ENCODE results near the gene SYT1.
"Not testable (repeated sequence)": the region's sequence is repeated elsewhere in the genome, so short reads cannot be mapped to it uniquely, and the experiment has no call there.

Gene SYT1

DNA sequence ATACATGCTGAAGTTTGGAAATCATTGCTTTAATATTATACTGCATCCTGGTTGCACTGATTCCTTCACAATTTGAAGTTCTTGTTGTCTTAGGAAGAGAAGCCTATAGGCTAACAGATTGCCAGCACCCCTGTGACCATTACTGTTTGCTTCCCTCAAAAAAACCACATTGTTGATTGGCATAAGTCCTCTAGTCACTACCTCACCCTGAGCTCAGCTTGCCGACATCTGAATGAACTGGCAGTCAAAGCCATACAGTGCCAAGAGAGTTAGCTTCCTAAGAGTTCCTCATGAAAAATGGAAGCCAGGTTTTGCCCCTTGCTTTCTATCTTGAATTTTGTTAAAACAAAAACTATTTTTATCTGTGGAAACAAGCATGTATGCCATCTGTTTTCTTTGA, 276.1 kb downstream of the SYT1 start:
- no peak for DNase-seq (ENCODE audit: low read depth)

DNA sequence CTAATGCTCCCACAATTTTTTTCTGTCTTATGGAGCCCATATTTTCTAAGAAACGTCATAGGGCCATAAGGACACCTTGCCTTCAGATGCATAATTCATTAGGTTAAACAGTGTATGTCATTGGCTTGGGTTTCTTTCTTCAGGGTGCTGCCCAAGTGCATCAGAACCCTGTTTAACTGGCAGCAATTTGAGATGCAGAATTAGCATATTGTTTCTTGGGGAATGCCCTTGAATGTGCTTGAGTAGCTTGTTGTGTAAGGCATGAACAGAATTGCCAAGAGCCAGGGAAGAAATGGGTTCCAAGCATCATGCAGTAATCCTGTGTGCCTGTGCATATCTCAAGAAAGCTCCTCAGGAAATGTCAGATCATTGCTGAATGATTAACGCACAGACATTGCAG, 277.2 kb downstream of the SYT1 start:
- no peak for DNase-seq (ENCODE audit: low read depth)

GRCh38 chr12:79143803-79144202, 279.2 kb downstream of the SYT1 start:
- no peak for DNase-seq (ENCODE audit: low read depth)

GRCh38 chr12:79151956-79152355, 287.4 kb downstream of the SYT1 start:
- DNase-seq (ENCODE audit: low read depth) = no peak

GRCh38 chr12:79155683-79156082, 291.1 kb downstream of the SYT1 start:
- no peak for DNase-seq (ENCODE audit: low read depth)

- no peak for DNase-seq (ENCODE audit: low read depth)
Measured at GRCh38 chr12:79156846-79157463, 292.4 kb downstream of the SYT1 start.

DNA sequence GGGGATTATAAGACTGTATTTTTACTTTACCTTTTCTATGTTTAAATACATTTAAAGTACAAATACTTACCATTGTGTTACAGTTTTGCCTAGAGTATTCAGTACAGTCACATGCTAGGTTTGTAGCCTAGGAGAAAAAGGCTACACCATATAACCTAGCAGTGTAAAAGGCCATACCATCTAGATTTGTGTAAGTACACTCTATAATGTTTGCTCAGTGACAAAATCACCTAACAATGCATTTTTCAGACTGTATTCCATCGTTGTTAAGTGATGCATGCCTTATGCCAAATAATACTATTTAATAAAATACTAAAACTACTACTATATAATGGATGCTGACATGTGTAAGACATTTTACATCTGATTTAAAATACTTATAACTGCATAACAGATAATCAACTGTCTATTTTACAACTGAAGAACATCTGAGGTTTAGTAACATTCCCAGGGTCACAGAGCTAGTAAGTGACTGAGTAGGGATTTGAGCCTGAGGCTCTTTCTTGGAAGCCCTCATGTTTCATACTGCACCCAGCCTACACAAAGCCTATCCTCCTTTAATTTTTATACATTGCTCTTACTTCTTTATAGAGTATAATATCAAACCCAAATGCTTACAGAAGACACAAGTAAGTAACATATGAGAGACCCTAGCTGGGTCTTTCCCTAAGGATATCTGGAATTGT, 296.8 kb downstream of the SYT1 start:
- no peak for DNase-seq (ENCODE audit: low read depth)

- DNase-seq (ENCODE audit: low read depth) = no peak
Measured at GRCh38 chr12:79162147-79162772, 297.7 kb downstream of the SYT1 start.

DNA sequence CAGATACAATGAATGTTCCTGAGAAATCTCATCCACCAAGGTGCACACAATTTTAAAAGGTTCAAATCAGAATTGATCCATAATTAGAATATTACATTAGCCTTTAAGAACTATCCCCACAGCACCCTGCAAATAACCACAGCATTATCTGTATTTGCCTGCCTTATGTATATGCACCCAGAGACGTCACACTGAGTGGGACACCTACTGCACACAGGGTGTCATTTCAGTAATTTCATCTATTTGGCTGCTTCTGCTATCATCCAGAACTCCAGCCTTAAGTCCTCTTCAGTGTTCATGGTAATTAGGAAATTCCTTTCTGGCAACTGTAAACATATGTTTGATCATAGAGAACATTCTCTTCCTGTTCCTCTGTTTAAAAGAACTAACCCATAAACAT, 298.4 kb downstream of the SYT1 start:
- no peak for DNase-seq (ENCODE audit: low read depth)

DNA sequence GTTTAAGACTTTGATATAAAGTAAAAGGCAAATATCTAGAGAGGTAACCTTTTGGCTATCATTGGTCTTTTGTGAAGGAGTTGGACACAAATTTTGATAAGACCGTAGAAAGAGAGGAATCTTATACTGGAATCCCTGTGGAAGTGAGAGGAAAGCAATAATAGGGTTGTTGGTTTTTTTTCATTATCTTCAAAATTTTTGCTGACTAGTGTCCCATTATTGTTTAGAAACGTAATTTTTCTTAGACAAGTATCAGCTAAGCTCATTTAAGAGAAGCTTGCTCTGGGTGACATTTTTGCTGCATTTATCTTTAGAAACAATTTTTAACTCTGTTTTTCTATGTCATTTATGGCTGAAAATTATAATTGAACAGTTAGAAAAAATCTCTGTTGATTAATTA, 300.3 kb downstream of the SYT1 start:
- no peak for DNase-seq (ENCODE audit: low read depth)

DNA sequence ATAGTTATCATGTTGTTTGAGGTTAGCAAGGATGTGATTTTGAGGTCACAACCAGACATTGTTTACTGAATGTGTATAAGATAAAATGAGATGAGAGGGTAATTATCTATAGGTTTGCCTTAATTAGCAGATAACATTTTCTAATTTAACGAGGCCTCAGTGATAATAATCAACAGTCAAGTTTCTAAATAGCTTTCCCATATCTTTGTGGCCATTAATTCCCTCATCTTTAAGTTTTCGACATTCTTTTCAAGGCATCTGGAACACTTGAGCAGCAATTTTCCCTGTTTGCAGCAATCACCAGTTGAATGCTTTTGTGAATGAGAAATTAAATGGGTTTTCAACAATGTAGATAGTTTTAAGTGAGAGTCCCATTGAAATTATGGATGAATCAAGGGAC, 304.1 kb downstream of the SYT1 start:
- no peak for DNase-seq (ENCODE audit: low read depth)

DNA sequence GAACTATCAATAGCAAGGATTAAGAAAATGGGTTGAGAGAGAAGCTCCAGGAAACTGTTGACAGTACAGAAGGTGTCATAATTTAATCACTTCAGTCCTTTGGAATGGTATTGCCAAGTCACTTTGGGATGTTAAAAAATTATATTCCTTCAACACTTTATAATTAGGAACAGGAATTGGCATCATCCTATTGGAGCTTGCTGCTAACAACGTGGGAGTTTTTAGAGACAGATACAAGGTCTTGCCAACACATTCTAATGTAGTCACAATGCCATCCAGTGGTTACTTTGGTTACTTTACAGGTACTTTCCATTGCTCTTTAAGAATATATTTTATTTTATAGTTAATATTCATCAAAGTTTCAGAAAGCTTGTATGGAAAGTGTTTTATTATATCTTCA, 310.1 kb downstream of the SYT1 start:
- no peak for DNase-seq (ENCODE audit: low read depth)

DNA sequence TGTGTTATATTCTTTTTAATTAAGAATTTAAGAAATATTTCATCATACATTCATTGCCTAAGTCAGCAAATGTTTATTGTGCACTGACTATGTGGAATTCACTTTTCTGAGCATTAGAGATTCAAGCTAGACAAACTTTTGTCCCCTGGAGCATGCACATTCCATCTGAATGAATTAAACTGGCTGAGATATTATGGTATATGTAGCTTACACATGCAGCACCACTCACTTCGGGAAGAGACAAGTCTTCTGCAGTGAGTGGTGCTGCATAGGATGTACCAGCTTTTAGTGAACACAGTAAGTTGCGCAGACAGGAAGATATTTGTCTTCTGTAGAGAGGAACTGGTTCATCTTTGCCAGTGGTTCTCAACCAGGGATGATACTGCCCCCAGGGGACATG, 318.4 kb downstream of the SYT1 start:
- DNase-seq (ENCODE audit: low read depth) = no peak

DNA sequence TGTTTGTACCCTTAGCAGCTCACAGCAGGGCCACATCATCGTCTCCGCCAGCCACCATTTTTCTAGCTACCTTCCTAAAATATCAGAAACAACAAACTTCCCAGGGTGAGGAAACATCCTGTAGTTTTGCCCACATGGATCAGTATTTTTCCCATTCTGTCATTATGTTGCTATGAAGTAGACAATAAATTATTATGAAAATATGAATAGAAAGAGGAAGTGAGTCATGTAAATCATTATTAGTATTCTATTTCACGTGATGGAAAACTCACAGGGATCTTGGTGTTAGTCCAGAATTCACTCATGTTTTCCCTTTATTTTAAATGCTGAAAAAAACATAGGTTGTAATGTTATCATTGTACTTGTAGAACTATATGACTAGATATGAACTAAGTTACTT, 319.4 kb downstream of the SYT1 start:
- no peak for DNase-seq (ENCODE audit: low read depth)

DNA sequence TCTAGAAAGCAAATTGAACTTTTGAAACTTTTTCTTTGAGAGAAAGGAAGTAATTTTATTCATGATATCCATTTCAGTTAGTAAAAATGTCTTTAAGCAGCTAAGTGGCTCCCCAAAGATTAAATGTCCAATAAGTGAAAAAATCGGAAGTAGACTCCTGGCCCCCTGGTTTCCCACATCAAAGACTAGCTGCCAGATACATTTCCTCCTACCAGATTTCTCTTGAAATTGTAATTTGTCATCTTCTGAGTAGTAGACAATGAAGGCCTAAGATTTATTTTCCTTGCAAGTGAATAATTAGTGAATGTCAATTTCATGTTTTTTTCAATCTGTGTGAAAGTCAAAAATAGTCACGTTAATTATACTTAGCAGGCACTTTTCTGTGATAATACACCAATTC, 321.9 kb downstream of the SYT1 start:
- no peak for DNase-seq (ENCODE audit: low read depth)

GRCh38 chr12:79187032-79187431, 322.5 kb downstream of the SYT1 start:
- no peak for DNase-seq (ENCODE audit: low read depth)

- no peak for DNase-seq (ENCODE audit: low read depth)
Measured at GRCh38 chr12:79191391-79191790, 326.8 kb downstream of the SYT1 start.

DNA sequence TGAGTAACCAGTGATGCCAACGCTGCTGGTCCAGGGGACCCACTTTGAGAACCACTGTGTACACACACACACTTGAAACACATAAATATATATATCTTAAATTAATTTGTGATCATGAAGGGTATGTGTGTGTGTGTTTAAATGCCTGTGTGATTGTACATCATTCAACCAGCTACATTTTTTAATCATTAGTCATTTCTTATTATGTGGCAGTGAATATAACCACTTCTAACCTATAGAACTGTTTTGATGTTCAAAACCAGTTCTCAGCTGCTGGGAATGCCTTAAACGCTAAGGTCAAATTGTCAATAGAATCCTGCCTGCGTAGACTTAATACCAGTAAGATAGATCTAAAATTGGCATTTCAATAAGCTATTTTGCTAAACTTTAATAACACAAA, 330.0 kb downstream of the SYT1 start:
- no peak for DNase-seq (ENCODE audit: low read depth)

DNA sequence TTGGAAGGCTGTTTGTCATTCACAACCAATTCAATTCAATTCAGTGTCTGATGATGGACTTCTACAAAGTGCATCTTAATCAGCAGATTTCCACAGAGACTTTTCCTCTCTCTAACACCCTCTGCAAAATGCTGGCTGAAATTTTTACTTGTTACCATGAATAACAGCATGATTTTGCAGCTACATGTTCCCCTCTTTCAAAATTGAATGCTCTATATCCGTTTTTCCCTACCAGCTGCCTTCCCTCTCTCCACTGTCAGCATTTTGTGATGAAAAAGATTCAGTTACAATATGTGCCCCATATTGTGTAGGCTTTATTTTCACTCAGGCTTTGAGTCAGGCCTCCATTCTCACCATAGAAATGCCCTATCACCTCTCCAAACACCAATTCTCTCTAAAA, 334.6 kb downstream of the SYT1 start:
- DNase-seq (ENCODE audit: low read depth) = no peak

- DNase-seq (ENCODE audit: low read depth) = no peak
Measured at GRCh38 chr12:79200176-79200575, 335.6 kb downstream of the SYT1 start.

DNA sequence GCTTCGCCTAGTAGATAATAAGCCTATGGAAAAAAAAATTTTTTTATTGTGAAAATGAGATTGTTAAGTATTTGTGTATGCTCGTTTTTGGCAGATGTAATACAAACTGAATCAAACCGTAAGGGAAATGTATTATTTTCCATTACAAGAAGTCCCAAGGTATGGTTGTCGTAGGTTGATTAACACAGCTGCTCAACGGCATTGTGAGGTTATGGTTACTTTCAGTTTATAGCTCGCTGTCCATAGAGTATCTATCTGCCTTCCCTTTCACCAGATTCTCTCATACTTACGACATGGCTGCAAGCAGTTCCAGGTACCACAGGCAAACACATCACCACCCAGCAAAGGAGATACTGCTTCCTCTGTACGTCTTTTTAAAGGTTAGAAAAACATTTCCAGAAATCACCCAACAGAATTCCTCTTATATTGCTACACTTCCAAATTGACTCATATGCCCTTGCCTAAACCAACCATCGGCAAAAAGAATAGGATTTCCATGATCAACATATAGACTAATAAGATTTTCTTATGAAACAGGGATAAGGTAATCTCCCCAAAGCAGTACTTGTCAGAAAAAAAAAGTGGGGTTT, 338.6 kb downstream of the SYT1 start:
- DNase-seq (ENCODE audit: low read depth) = no peak

DNA sequence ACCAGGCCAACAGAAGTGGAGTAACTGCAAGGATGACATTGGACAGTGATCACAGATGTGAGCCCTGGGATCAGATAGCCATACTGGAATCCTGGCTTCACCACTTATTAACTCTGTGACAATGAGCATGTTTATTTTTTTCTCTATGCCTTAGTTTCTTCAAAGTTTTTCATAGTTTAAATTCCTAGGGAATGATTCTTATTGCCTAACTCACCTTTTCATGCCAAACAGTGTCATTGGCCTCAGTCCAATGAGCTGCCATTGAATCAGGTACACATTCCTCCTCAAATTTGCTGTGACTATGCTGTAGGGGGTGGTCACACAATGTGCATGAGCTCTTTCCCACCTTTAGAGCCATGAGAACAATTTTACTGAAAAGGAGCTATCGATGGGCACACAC, 342.3 kb downstream of the SYT1 start:
- no peak for DNase-seq (ENCODE audit: low read depth)

DNA sequence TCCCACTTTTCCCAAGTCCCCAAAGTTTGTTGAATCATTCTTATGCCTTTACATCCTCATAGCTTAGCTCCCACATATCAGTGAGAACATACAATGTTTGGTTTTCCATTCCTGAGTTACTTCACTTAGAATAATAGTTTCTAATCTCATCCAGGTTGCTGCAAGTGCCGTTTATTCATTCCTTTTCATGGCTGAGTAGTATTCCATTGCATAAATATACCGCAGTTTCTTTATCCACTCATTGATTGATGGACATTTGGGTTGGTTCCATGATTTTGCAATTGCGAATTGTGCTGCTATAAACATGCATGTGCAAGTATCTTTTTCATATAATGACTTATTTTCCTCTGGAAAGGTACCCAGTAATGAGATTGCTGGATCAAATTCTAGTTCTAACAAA, 345.8 kb downstream of the SYT1 start:
- DNase-seq (ENCODE audit: low read depth) = not testable (repeated sequence)

Data from activated T-cell treated with anti-CD3 and anti-CD28 coated beads for 24 hours (primary cell).